HG03139 (cell line): ENCODE measurements around the gene NLGN4X.

ENCODE experiments used
- ATAC-seq: cut with Tn5 transposase; IDR thresholded peaks from one replicate; pipeline ENCODE4 v1.9.1; 2021; ENCODE audit not compliant: unreplicated experiment

NLGN4X gene

GRCh38 chrX:6159468-6159867, 69.2 kb downstream of the NLGN4X start:
- ATAC-seq, result no peak

GRCh38 chrX:6151971-6152370, 76.7 kb downstream of the NLGN4X start:
- no peak for ATAC-seq

GRCh38 chrX:6149060-6149872, 79.4 kb downstream of the NLGN4X start:
- ATAC-seq, result no peak

- no peak for ATAC-seq
These were observed 94.4 kb downstream of the NLGN4X start for GRCh38 chrX:6134255-6134654.

GRCh38 chrX:6132970-6133369, 95.7 kb downstream of the NLGN4X start:
- no peak for ATAC-seq

- ATAC-seq, result no peak
These were observed 97.4 kb downstream of the NLGN4X start for GRCh38 chrX:6131287-6131686.

- ATAC-seq, result no peak
These were observed 99.5 kb downstream of the NLGN4X start for GRCh38 chrX:6129195-6129594.

GRCh38 chrX:6120329-6120728, 108.3 kb downstream of the NLGN4X start:
- no peak for ATAC-seq

- no peak for ATAC-seq
These were observed 133.2 kb downstream of the NLGN4X start for GRCh38 chrX:6095469-6095868.

GRCh38 chrX:6074532-6074931, 154.1 kb downstream of the NLGN4X start:
- ATAC-seq, result no peak

- ATAC-seq, result no peak
These were observed 156.9 kb downstream of the NLGN4X start for GRCh38 chrX:6071731-6072130.

- no peak for ATAC-seq
These were observed 161.1 kb downstream of the NLGN4X start for GRCh38 chrX:6067600-6067999.

- ATAC-seq, result no peak
These were observed 175.5 kb downstream of the NLGN4X start for GRCh38 chrX:6053141-6053540.

GRCh38 chrX:6052111-6052745, 176.4 kb downstream of the NLGN4X start:
- ATAC-seq, result no peak

GRCh38 chrX:6049132-6049531, 179.5 kb downstream of the NLGN4X start:
- ATAC-seq, result no peak

GRCh38 chrX:6041630-6042029, 187.0 kb downstream of the NLGN4X start:
- no peak for ATAC-seq

- no peak for ATAC-seq
These were observed 199.7 kb downstream of the NLGN4X start for GRCh38 chrX:6029014-6029413.

- no peak for ATAC-seq
These were observed 201.7 kb downstream of the NLGN4X start for GRCh38 chrX:6026980-6027379.

GRCh38 chrX:6026429-6026828, 202.2 kb downstream of the NLGN4X start:
- no peak for ATAC-seq

GRCh38 chrX:6024204-6024603, 204.5 kb downstream of the NLGN4X start:
- ATAC-seq, result no peak

- no peak for ATAC-seq
These were observed 207.2 kb downstream of the NLGN4X start for GRCh38 chrX:6021316-6022091.

GRCh38 chrX:6019076-6019475, 209.6 kb downstream of the NLGN4X start:
- ATAC-seq, result no peak
